ENCODE results near the gene TRIM17. TPM values are rescaled to one million over a fixed set of nuclear protein-coding genes. Genes with fewer than 3 reads are reported as not detected.

Gene TRIM17
- polyA plus RNA-seq, 3 donors from 2014 or later = 0.53 to 1.7 TPM; not detected in 1

DNA sequence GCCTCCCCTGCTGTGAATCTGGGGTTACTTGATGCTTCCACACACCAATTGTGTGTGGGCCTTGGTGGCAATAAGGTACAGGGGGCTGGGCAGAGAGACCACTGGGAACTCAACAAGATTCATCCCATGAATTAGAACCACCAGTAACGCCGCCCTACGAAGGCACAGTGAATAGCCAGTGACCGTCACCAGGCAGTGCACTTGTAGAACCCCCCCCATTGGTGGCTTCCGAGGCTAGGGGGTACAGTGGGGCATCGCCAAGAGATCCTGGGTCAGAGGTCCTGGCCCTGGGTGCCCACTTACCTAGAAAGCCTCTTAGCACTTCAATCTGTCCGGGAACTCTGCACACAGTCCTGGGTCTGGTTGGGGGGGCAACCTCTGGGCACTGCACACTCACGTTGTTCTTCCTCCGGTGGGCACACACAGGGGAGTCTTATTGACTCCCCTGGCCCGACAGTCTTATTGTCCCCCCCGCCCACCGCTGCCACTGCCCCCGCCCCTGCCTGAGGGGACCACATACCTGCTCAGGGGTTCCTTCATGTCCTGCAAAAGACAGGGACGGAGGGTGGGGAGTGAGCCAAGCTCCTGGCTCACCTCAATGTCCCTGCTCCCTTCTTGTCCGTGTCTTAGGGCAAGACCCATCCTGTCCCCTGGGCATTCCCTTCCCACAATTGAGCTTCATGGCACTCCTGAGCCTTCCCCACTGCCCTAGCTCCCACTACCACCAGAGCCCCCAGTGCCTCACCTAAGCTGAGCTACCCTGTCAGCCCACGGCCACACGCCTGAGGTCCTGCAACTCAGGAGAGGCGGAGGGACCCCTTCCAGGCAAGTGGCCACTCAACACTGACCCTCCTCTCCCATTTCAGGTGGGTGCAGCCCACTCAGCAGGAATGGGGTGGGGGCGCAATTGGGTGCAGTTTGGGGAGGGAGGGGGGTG is 7.5 kb downstream of the TRIM17 start:
- peak overlapping the region in 3 of 5 donors; percentile 27 to 64 (median 35) for H3K4me3 Mint-ChIP-seq
- peak overlapping the region in 2 of 6 donors; percentile 67 to 73 for H3K27ac Mint-ChIP-seq
- peaks cover 0 to 2% (median 0%) of the 10 kb centered on the region in 3 donors for H3K36me3 Mint-ChIP-seq
- DNase-seq = no peak
- peaks cover 33 to 34% of the 10 kb centered on the region in 2 donors for H3K4me1 Mint-ChIP-seq
- peaks cover 15 to 20% (median 19%) of the 10 kb centered on the region in 3 donors for H3K27me3 Mint-ChIP-seq (ENCODE audit: low read depth in 3 of 3)
- no peaks in the 10 kb centered on the region for H3K9me3 Mint-ChIP-seq

DNA sequence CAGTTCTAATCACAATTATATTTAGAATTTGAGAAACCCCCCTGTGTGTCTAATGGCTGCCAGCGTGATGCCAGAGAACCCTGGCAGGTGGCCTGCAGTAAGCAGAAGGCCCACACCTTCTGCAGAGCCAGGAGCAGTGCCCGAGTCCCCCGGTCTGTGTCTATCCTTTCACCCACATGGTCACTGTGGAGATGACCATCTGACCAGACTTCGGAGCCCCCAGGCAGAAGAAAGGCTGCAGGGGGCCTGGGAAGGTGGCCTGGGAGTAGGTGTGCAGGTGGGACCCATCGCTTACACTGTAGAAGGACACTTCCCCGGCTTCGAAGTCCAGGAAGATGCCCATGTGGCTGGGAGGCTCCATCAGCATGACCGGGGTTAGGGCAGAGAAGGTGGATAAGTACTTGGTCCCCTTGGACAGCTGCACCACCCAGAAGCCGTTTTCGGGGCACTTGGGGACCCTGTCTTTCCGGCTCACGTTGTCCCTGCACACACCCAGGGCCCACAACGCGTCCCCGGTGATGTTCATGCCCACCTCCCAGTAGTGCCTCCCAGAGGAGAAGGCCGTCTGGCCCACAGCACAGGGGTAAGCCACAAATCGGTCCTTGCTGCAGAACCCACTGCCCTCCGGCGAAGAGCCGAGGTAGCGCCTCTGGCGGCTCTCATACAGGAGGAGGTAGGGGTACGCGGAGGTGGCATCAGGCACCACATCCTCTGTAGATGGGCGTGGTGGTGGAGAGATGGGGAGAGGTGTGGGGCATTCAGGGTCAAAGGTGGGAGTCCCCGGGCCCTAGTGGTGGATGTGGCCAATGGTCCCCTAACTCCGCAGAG is 8.4 kb downstream of the TRIM17 start:
- H3K4me1 Mint-ChIP-seq = peaks cover 41 to 43% of the 10 kb centered on the region in 2 donors
- H3K27me3 Mint-ChIP-seq (ENCODE audit: low read depth in 3 of 3) = peaks cover 15 to 20% (median 17%) of the 10 kb centered on the region in 3 donors
- no peaks in the 10 kb centered on the region for H3K9me3 Mint-ChIP-seq
- H3K36me3 Mint-ChIP-seq = peaks cover 0 to 7% (median 0%) of the 10 kb centered on the region in 3 donors
- H3K27ac Mint-ChIP-seq = peak overlapping the region in 5 of 6 donors; percentile 57 to 76 (median 64)
- peak overlapping the region; percentile 29 to 95 (median 64) for H3K4me3 Mint-ChIP-seq
- DNase-seq = no peak

DNA sequence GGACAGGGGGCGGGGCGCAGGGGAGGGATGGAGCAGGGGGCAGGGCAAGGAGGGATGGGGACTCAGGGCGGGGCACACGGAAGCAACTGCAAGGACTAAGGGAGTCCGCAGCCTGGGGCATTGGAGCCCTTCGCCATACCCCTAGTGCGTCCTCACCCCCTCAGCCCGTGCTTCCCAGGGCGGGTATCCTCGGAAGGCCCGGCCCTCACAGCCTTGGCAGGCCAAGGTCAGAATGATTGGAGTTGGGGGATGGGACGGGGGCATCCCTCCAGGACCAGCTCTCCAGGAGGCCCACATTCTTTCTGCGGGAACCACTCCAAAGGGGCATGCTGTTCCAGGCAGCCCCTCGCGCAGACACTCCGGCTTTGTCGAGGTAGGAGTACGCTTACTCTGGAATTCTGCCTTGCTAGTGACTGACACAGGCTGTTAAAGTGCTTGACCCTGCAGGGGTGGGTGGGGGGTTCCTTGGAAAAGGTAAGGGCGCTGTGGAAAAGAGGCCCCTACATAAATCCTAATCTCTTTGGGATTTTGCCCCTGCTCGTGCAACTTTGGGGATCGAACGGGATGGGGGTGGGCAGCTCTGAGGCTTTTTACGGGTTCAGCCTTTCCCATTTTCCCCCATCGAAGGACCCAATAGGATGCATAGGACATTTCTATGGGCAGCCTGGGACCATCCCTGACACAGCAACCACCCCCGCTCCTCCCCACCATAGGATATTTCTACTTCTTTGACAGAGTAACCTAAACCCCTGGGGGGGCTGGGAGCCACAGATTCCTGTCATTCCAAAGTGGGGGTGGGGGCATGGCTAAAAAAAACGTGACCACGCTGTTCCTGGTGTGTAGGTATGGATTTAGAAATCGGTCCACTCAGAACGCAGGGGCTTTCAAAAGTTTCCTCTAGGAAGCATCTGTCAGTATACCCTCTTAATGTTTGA is 9.3 kb downstream of the TRIM17 start:
- Mint-ChIP-seq H3K36me3 (peaks cover 0 to 8% (median 0%) of the 10 kb centered on the region in 3 donors), H3K27ac (peak overlapping the region; percentile 23 to 78 (median 74)), H3K27me3 (ENCODE audit: low read depth in 3 of 3) (peaks cover 15 to 20% (median 16%) of the 10 kb centered on the region in 3 donors), H3K4me3 (peak overlapping the region; percentile 81 to 95 (median 85)), H3K9me3 (no peaks in the 10 kb centered on the region), H3K4me1 (peaks cover 50 to 52% of the 10 kb centered on the region in 2 donors)
- no peak for DNase-seq

DNA sequence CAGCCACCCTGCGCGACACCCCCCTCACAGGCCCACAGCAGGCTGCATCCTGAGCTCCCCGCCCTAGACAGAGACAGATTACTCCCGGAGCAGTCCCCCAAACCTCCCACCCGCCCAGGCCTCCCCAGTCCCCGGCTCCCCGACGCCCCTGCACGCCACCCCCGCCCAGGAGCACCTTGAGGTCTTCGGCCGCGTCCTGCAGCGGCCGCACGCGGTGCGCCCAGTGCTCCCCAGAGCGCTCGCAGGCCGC is 10.8 kb downstream of the TRIM17 start:
- DNase-seq = no peak
- H3K27me3 Mint-ChIP-seq (ENCODE audit: low read depth in 3 of 3) = peaks cover 15 to 20% (median 16%) of the 10 kb centered on the region in 3 donors
- peak overlapping the region; percentile 87 to 95 (median 93) for H3K4me3 Mint-ChIP-seq
- peaks cover 61 to 62% of the 10 kb centered on the region in 2 donors for H3K4me1 Mint-ChIP-seq
- H3K27ac Mint-ChIP-seq = peak overlapping the region; percentile 76 to 93 (median 86)
- no peaks in the 10 kb centered on the region for H3K9me3 Mint-ChIP-seq
- H3K36me3 Mint-ChIP-seq = peaks cover 0 to 6% (median 0%) of the 10 kb centered on the region in 3 donors

DNA sequence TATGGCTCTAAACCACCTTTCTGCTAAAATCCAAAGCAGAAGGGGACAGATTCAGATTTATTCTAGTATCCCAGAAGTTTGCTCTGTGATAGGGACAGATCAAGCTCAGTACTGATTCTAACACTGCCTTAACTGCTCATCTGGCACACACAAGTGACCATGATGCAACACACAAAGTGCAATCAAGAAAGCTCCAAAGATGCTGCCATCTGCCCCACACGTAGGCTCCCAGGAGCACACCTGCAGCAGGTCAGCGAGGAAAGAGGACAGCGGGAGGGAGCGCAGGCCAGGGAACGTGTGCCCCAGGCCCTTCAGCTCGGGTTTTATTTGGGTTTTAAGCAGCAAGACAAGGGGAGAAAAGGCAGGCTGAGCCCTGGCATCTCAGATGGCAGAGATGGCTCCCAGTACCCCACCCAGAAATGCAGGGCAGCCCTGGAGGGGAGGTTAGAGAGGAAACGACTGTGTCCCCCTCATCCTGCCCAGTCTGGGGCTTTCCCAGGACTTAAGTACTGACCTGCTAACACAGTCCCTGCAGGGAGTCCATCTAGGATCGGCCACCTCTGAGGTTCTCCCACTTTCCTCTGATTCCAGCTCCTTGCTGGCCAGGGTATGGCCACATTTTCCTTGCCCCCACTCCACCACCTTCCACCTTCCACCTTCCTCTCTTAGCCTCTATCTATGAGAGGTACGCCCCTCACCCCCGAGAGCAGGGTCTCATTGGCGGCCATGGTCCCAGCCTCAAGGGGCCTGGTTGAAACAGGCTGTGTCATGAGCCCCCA is 11.3 kb downstream of the TRIM17 start:
- Mint-ChIP-seq H3K4me1 (peaks cover 63 to 65% of the 10 kb centered on the region in 2 donors), H3K4me3 (peak overlapping the region; percentile 87 to 95 (median 93)), H3K27ac (peak overlapping the region; percentile 76 to 93 (median 86)), H3K27me3 (ENCODE audit: low read depth in 3 of 3) (peaks cover 14 to 20% (median 16%) of the 10 kb centered on the region in 3 donors), H3K36me3 (peaks cover 0 to 6% (median 0%) of the 10 kb centered on the region in 3 donors), H3K9me3 (no peaks in the 10 kb centered on the region)
- DNase-seq = no peak

DNA sequence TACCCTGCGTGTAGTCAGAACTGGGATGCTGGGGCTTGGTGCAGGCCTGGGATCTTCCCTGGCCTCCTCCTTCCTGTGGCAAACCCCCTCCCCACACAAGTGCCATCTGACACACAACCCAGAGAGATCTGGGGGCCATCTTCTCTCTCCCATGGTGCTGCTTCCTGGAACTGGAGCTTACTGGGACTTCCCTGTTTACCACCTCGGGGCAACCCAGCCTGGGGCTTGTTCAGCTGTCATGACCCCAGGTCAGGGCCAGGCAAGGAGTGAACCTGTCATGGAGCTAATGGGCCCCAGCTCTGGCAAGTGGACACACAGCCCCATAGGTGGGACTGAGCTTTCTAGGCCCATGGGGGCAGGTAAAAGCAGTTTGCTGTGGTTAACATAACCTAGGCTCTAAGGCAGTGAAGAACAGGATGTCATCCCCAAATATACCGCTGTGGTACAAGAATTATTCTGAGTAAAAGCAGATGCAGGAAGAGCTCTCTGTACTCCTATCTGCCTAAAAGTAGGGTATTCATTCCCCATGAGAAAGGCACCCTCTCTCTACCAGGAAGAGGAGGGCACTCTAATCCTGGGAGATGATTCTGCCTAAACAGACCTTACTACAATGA is 12.4 kb downstream of the TRIM17 start:
- Mint-ChIP-seq H3K9me3 (no peaks in the 10 kb centered on the region), H3K27ac (peak overlapping the region in 5 of 6 donors; percentile 62 to 93 (median 70)), H3K27me3 (ENCODE audit: low read depth in 3 of 3) (peaks cover 12 to 20% (median 16%) of the 10 kb centered on the region in 3 donors), H3K36me3 (peaks cover 0 to 6% (median 0%) of the 10 kb centered on the region in 3 donors), H3K4me1 (peaks cover 60 to 69% of the 10 kb centered on the region in 2 donors), H3K4me3 (peak overlapping the region; percentile 87 to 95 (median 93))
- DNase-seq = no peak

DNA sequence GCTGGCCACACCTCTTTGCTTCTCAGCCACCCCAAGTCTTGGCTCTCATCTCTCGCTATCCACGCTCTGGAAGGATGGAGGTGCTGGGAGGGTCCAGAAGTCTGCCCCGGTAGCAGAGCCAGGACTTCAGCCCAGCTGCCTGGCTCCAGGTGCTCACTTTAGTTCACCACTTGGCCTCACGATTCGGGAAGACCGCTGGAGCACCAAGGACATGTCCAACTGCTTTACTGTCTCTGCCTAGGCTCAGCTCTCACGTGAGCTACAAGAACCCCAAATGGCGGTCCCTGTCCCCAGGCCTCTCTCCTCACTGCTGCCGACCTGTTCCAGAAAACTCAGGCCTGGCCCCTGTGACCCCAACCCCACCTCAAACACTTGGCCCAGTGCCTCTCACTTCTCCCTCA is 13.4 kb downstream of the TRIM17 start:
- Mint-ChIP-seq H3K4me1 (peaks cover 58 to 66% of the 10 kb centered on the region in 2 donors), H3K4me3 (peak overlapping the region in 4 of 5 donors; percentile 43 to 92 (median 58)), H3K36me3 (peaks cover 0 to 6% (median 0%) of the 10 kb centered on the region in 3 donors)

DNA sequence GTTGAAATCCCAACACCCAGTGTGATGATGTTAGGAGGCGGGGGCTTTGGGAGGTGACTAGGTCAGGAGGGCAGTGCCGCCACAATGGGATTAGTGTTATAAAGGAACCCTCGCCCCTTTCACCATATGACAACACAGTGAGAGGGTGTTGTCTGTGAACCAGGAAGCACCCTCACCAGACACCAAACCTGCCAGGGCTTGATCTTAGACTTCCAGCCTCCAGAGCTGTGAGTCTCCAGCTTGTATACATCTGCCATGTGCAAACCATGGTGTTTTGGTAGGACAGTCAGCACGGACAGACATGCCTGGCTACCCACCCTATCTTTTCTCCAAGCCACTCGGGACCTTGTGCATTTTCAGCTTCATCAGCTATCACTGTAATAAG is 14.0 kb downstream of the TRIM17 start:
- H3K4me3 Mint-ChIP-seq = peak overlapping the region in 1 of 5 donors; percentile 43
- H3K36me3 Mint-ChIP-seq = peaks cover 0 to 7% (median 5%) of the 10 kb centered on the region in 3 donors

More for the DNA sequence above, 13.4 kb downstream of the TRIM17 start:
- H3K9me3 Mint-ChIP-seq = no peaks in the 10 kb centered on the region
- DNase-seq = no peak
- peaks cover 10 to 20% (median 16%) of the 10 kb centered on the region in 3 donors for H3K27me3 Mint-ChIP-seq (ENCODE audit: low read depth in 3 of 3)
- H3K27ac Mint-ChIP-seq = peak overlapping the region in 4 of 6 donors; percentile 28 to 70 (median 58)

DNA sequence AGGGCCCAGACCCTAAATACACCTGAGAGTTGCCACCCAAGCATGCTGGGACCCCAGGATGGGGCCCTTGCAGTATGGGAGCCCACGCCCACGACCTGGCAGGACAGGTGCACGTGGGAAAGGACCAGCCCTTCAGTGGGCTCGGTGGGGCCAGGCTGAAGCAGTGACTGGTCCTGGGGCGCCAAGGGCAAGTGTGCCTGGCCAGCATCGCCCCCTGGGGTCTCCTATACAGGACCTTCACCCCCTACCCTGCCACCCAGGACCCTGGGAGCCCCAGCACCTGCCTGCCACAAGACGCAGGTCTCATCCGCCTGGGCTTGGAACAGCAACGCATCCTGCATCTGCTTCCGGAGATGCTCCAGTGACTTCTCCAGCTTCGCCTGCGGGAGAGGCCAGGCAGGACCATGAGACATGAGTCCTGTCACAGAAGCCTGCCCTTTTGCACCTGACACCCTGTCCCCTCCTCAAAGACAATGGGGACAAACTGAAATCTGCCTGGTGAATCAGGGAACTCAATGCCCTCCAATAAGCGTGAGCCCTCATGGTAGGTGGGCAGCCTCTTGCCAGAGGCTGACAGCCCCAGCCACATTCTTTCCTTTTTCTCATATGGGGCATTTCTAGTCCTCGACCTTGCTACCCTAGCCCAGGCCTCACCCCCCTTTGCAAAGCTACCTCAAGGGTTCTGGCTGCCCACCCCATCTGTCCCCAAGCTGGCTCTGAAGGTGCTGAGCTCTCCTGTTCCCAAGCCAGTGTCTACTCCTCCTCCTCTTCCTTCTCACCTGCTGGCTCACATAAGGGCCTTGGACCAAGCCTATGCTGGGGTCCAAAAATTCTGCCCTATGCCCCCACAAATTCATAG is 14.7 kb downstream of the TRIM17 start:
- no peak for DNase-seq
- Mint-ChIP-seq H3K36me3 (peaks cover 0 to 9% (median 6%) of the 10 kb centered on the region in 3 donors), H3K4me1 (peaks cover 59 to 65% of the 10 kb centered on the region in 2 donors), H3K9me3 (no peaks in the 10 kb centered on the region), H3K4me3 (no peak overlapping the region), H3K27me3 (ENCODE audit: low read depth in 3 of 3) (peaks cover 10 to 17% (median 15%) of the 10 kb centered on the region in 3 donors), H3K27ac (peak overlapping the region in 5 of 6 donors; percentile 46 to 81 (median 68))

More for the DNA sequence above, 14.0 kb downstream of the TRIM17 start:
- H3K27ac Mint-ChIP-seq = peak overlapping the region in 4 of 6 donors; percentile 48 to 79 (median 65)
- H3K4me1 Mint-ChIP-seq = peaks cover 62 to 66% of the 10 kb centered on the region in 2 donors
- H3K9me3 Mint-ChIP-seq = no peaks in the 10 kb centered on the region
- no peak for DNase-seq
- H3K27me3 Mint-ChIP-seq (ENCODE audit: low read depth in 3 of 3) = peaks cover 10 to 20% (median 16%) of the 10 kb centered on the region in 3 donors

DNA sequence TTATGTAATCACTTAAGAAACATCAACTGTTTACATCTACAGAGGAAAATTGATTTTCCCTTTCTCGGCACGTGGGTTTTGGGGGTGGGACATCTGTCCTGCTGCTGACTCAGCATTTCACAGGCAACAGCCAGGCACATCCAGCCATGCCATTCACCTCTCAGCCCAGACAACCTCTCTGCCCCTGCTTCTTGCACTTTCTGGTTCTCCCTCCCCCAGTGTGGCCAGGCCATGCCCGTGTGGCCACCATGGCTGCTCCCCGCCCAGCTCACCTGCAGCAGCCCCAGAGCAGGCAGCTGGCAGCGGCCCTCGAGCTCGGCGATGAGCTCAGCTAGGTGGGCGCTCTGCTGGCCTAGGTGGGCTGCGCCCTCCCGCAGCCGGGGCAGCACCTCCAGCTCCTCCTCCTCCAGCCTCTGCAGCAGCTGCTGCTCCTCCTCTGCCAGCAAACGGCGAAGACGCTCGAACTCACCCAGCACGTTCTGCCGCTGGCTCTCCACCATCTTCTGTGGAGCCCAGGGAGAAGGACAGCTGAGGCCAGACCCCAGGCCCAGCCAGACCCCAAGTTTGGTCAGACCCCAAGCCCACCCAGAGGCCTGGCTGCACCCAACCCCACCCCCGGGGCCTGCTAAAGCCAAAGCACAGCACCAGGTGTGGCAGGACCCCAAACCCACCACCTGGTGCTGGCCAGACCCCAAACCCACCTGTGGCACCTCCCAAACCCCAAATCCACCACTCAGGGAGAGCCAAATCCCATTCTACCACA is 15.8 kb downstream of the TRIM17 start:
- no peak for DNase-seq
- H3K4me3 Mint-ChIP-seq = no peak overlapping the region
- H3K4me1 Mint-ChIP-seq = peaks cover 59 to 64% of the 10 kb centered on the region in 2 donors

More for the DNA sequence above, 15.8 kb downstream of the TRIM17 start:
- H3K27ac Mint-ChIP-seq = no peak overlapping the region
- H3K27me3 Mint-ChIP-seq (ENCODE audit: low read depth in 3 of 3) = peaks cover 3 to 7% (median 6%) of the 10 kb centered on the region in 3 donors
- peaks cover 0 to 12% (median 6%) of the 10 kb centered on the region in 3 donors for H3K36me3 Mint-ChIP-seq
- no peaks in the 10 kb centered on the region for H3K9me3 Mint-ChIP-seq
